ENCODE data around the gene CHST15. TPM values are rescaled to one million over a fixed set of nuclear protein-coding genes. Genes with fewer than 3 reads are reported as not detected.

Gene CHST15
- total RNA-seq, 2 experiments from 2014 or later = 14.7 to 26.4 TPM

DNA sequence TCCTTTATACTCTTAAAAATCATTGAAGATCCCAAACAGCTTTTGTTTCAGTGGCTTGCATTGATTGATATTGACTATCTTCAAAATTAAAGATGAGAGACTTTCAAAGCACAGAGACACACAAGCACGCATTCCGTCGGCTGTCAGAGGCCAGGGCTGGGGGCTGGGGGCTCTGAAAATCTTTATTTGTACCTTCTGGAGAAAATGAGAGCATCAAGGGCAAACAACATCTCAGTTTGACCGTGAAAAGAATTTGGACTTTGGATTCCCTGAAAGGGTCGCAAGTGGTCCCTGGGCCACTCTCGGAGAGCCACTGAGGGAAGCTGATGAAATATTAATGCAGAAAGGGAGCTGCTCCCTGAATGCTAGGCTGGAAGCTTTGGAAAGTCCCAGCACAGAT is 96.4 kb downstream of the CHST15 start:
- no peak overlapping the region for H3K27ac ChIP-seq (ENCODE audit: low read depth, low read length, poor library complexity, severe bottlenecking)
- no peaks in the 10 kb centered on the region for H4K20me1 ChIP-seq (ENCODE audit: insufficient read depth, low read length)
- no TSS peak for BruUV-seq (replicated peaks)
- H3K4me2 ChIP-seq (ENCODE audit: low read length) = no peak overlapping the region
- no peaks in the 10 kb centered on the region for H3K79me2 ChIP-seq (ENCODE audit: insufficient read depth, low read depth, low read length)
- no peak for TF ChIP-seq CTCF (conservative IDR thresholded peaks at IDR 0.05; ENCODE audit: low read length)
- TF ChIP-seq EZH2phosphoT487 (IDR thresholded peaks at IDR 0.05; ENCODE audit: borderline replicate concordance, low read depth, low read length) = no peak
- H3K4me1 ChIP-seq (ENCODE audit: insufficient read depth, low read length, poor library complexity, severe bottlenecking) = peaks cover 10% of the 10 kb centered on the region
- no peak overlapping the region for H2AFZ ChIP-seq (ENCODE audit: low read length)
- DNase-seq (ENCODE audit: low spot score) = no peak
- no peaks in the 10 kb centered on the region for H3K36me3 ChIP-seq (ENCODE audit: insufficient read depth, low read length)
- H3K4me3 ChIP-seq (ENCODE audit: low read depth, low read length, poor library complexity, severe bottlenecking) = no peak overlapping the region
- ChIA-PET POLR2A (interaction anchor here (0.5 to 1.8 kb wide), 2 partner anchors 102 to 317 kb away, joined by 4 to 5 read pairs; no protein-coding TSS in a partner anchor), CTCF (ENCODE audit: unreplicated experiment) (interaction anchor here (1.0 to 2.8 kb wide), 2 partner anchors 106 to 392 kb away, joined by 3 to 17 read pairs; no protein-coding TSS in a partner anchor)
- intact Hi-C loops (cut with micrococcal nuclease; ENCODE audit: unreplicated experiment) = loop anchor here (5.0 to 10.0 kb wide), 2 partner anchors 110 to 228 kb away; no protein-coding TSS in a partner anchor
- no peaks in the 10 kb centered on the region for H3K9me2 ChIP-seq (ENCODE audit: insufficient read depth, low read length)
- H3K9me3 ChIP-seq (ENCODE audit: low read length) = no peaks in the 10 kb centered on the region

- DNase-seq (ENCODE audit: low spot score) = no peak
- no peak overlapping the region for H2AFZ ChIP-seq (ENCODE audit: low read length)
- no peaks in the 10 kb centered on the region for H3K79me2 ChIP-seq (ENCODE audit: insufficient read depth, low read depth, low read length)
- H3K4me2 ChIP-seq (ENCODE audit: low read length) = no peak overlapping the region
- H3K4me3 ChIP-seq (ENCODE audit: low read depth, low read length, poor library complexity, severe bottlenecking) = no peak overlapping the region
- no TSS peak for BruUV-seq (replicated peaks)
- H3K27ac ChIP-seq (ENCODE audit: low read depth, low read length, poor library complexity, severe bottlenecking) = no peak overlapping the region
- H3K9me2 ChIP-seq (ENCODE audit: insufficient read depth, low read length) = no peaks in the 10 kb centered on the region
- H4K20me1 ChIP-seq (ENCODE audit: insufficient read depth, low read length) = no peaks in the 10 kb centered on the region
- intact Hi-C loops (cut with micrococcal nuclease; ENCODE audit: unreplicated experiment) = loop anchor here (1.0 to 10.0 kb wide), 3 partner anchors 111 to 228 kb away; no protein-coding TSS in a partner anchor
- no peaks in the 10 kb centered on the region for H3K36me3 ChIP-seq (ENCODE audit: insufficient read depth, low read length)
- CTCF ChIA-PET (ENCODE audit: unreplicated experiment) = interaction anchor here (0.8 to 2.8 kb wide), 5 partner anchors 109 to 393 kb away, joined by 3 to 17 read pairs (median 3); no protein-coding TSS in a partner anchor
- TF ChIP-seq CTCF (conservative IDR thresholded peaks at IDR 0.05; ENCODE audit: low read length) (no peak), EZH2phosphoT487 (IDR thresholded peaks at IDR 0.05; ENCODE audit: borderline replicate concordance, low read depth, low read length) (no peak)
- POLR2A ChIA-PET = no interaction called here
- peaks cover 10% of the 10 kb centered on the region for H3K4me1 ChIP-seq (ENCODE audit: insufficient read depth, low read length, poor library complexity, severe bottlenecking)
- H3K9me3 ChIP-seq (ENCODE audit: low read length) = no peaks in the 10 kb centered on the region
Measured at GRCh38 chr10:123996302-123996701, 97.1 kb downstream of the CHST15 start.

- peak; percentile 82 for TF ChIP-seq CTCF (conservative IDR thresholded peaks at IDR 0.05; ENCODE audit: low read length)
- no peak for TF ChIP-seq EZH2phosphoT487 (IDR thresholded peaks at IDR 0.05; ENCODE audit: borderline replicate concordance, low read depth, low read length)
- ChIA-PET CTCF (ENCODE audit: unreplicated experiment) (interaction anchor here (0.6 to 2.8 kb wide), 8 partner anchors 34 to 398 kb away, joined by 3 to 17 read pairs (median 3); no protein-coding TSS in a partner anchor), POLR2A (no interaction called here)
- Histone ChIP-seq H3K4me3 (ENCODE audit: low read depth, low read length, poor library complexity, severe bottlenecking) (no peak overlapping the region), H3K4me1 (ENCODE audit: insufficient read depth, low read length, poor library complexity, severe bottlenecking) (peaks cover 10% of the 10 kb centered on the region), H3K27ac (ENCODE audit: low read depth, low read length, poor library complexity, severe bottlenecking) (no peak overlapping the region), H3K9me2 (ENCODE audit: insufficient read depth, low read length) (no peaks in the 10 kb centered on the region), H3K4me2 (ENCODE audit: low read length) (peak overlapping the region; percentile 69), H3K36me3 (ENCODE audit: insufficient read depth, low read length) (no peaks in the 10 kb centered on the region), H3K9me3 (ENCODE audit: low read length) (no peaks in the 10 kb centered on the region), H3K79me2 (ENCODE audit: insufficient read depth, low read depth, low read length) (no peaks in the 10 kb centered on the region), H2AFZ (ENCODE audit: low read length) (0 out of 2 replicates have a peak overlapping the region, but pooled peaks have one; percentile 24), H4K20me1 (ENCODE audit: insufficient read depth, low read length) (no peaks in the 10 kb centered on the region)
- intact Hi-C loops (cut with micrococcal nuclease; ENCODE audit: unreplicated experiment) = loop anchor here (1.0 to 10.0 kb wide), 5 partner anchors 99 to 267 kb away; no protein-coding TSS in a partner anchor
- no TSS peak for BruUV-seq (replicated peaks)
- DNase-seq (ENCODE audit: low spot score) = peak; percentile 78
Measured at GRCh38 chr10:123995461-123996131, 97.8 kb downstream of the CHST15 start.
